ENCODE measurements around the gene ATP1A2.

The ATP1A2 gene

GRCh38 chr1:160187407-160187806 is 71.8 kb downstream of the ATP1A2 start:
- Histone ChIP-seq H3K14ac (ENCODE audit: low read length) (no peak overlapping the region), H3K36me3 (ENCODE audit: control insufficient read depth in 1 of 2, insufficient read depth in 2 of 2, low read length in 2 of 2) (no peaks in the 10 kb centered on the region), H4K91ac (ENCODE audit: low read depth, low read length) (no peak overlapping the region), H3K79me1 (ENCODE audit: low read length) (peaks cover 2% of the 10 kb centered on the region), H3K27me3 (ENCODE audit: insufficient read depth, low read length) (no peaks in the 10 kb centered on the region), H4K12ac (ENCODE audit: low read depth, low read length) (no peak overlapping the region), H2BK5ac (ENCODE audit: low read depth, low read length, poor library complexity) (no peak overlapping the region), H2BK120ac (ENCODE audit: insufficient read depth, low read length, poor library complexity) (no peak overlapping the region), H2AK5ac (ENCODE audit: low read length) (no peak overlapping the region), H4K8ac (ENCODE audit: low read depth, low read length) (no peak overlapping the region), H3K27ac (ENCODE audit: low read depth, low read length) (no peak overlapping the region), H3K4me3 (ENCODE audit: low read depth, low read length) (no peak overlapping the region), H3K9ac (ENCODE audit: low read length) (no peak overlapping the region), H2BK12ac (ENCODE audit: low read length) (no peak overlapping the region), H3K4me2 (ENCODE audit: low read length) (no peak overlapping the region), H3K79me2 (ENCODE audit: control insufficient read depth, insufficient read depth, low read length, poor library complexity) (no peaks in the 10 kb centered on the region), H3K4me1 (ENCODE audit: control insufficient read depth in 1 of 2, insufficient read depth in 2 of 2, low read length in 2 of 2) (peaks cover 6% of the 10 kb centered on the region in 2 experiments), H3K23ac (ENCODE audit: low read length) (no peak overlapping the region), H3K4ac (ENCODE audit: low read depth, low read length) (no peak overlapping the region), H3K18ac (ENCODE audit: low read length) (no peak overlapping the region), H3K9me3 (ENCODE audit: insufficient read depth, low read depth, low read length) (no peaks in the 10 kb centered on the region), H2AFZ (ENCODE audit: insufficient read depth, low read length, poor library complexity) (no peak overlapping the region)
- WGBS (ENCODE audit: extremely low coverage, insufficient coverage, insufficient read length): no CpG with 5 or more reads among the region's 7 CpGs
- no peak for DNase-seq

DNA sequence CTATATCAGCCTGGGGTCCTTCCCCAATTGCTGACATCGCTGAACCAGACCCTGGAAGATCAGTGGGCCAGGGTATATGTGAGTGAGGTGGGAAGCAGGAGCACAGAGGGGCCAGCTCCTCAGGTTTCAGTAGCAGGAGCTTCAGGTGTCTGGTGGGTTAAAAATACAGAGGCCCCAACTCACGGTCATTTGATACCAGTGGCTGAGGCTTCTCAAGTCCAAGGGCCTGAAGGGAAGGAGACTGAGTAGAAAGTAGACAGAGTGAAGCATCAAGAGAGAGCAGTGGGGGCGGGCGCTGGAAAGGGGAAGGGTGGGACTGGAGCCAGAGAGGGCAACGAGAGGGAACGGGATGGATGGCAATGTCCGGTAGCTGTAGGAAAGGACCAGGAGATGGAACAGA is 72.8 kb downstream of the ATP1A2 start:
- Histone ChIP-seq H3K9me3 (ENCODE audit: insufficient read depth, low read depth, low read length) (no peaks in the 10 kb centered on the region), H4K8ac (ENCODE audit: low read depth, low read length) (no peak overlapping the region), H3K14ac (ENCODE audit: low read length) (no peak overlapping the region), H2AK5ac (ENCODE audit: low read length) (no peak overlapping the region), H3K79me1 (ENCODE audit: low read length) (peaks cover 2% of the 10 kb centered on the region), H2BK12ac (ENCODE audit: low read length) (peak overlapping the region; percentile 7), H3K4ac (ENCODE audit: low read depth, low read length) (no peak overlapping the region), H3K9ac (ENCODE audit: low read length) (no peak overlapping the region), H3K4me3 (ENCODE audit: low read depth, low read length) (no peak overlapping the region), H3K79me2 (ENCODE audit: control insufficient read depth, insufficient read depth, low read length, poor library complexity) (no peaks in the 10 kb centered on the region), H2BK120ac (ENCODE audit: insufficient read depth, low read length, poor library complexity) (no peak overlapping the region), H4K91ac (ENCODE audit: low read depth, low read length) (no peak overlapping the region), H3K27ac (ENCODE audit: low read depth, low read length) (no peak overlapping the region), H3K27me3 (ENCODE audit: insufficient read depth, low read length) (no peaks in the 10 kb centered on the region), H3K4me1 (ENCODE audit: control insufficient read depth in 1 of 2, insufficient read depth in 2 of 2, low read length in 2 of 2) (peaks cover 7 to 8% of the 10 kb centered on the region in 2 experiments), H4K12ac (ENCODE audit: low read depth, low read length) (no peak overlapping the region), H3K23ac (ENCODE audit: low read length) (no peak overlapping the region), H2AFZ (ENCODE audit: insufficient read depth, low read length, poor library complexity) (no peak overlapping the region), H3K4me2 (ENCODE audit: low read length) (no peak overlapping the region), H3K36me3 (ENCODE audit: control insufficient read depth in 1 of 2, insufficient read depth in 2 of 2, low read length in 2 of 2) (no peaks in the 10 kb centered on the region), H2BK5ac (ENCODE audit: low read depth, low read length, poor library complexity) (no peak overlapping the region), H3K18ac (ENCODE audit: low read length) (no peak overlapping the region)
- no CpG with 5 or more reads among the region's 7 CpGs for WGBS (ENCODE audit: extremely low coverage, insufficient coverage, insufficient read length)
- DNase-seq: no peak

DNA sequence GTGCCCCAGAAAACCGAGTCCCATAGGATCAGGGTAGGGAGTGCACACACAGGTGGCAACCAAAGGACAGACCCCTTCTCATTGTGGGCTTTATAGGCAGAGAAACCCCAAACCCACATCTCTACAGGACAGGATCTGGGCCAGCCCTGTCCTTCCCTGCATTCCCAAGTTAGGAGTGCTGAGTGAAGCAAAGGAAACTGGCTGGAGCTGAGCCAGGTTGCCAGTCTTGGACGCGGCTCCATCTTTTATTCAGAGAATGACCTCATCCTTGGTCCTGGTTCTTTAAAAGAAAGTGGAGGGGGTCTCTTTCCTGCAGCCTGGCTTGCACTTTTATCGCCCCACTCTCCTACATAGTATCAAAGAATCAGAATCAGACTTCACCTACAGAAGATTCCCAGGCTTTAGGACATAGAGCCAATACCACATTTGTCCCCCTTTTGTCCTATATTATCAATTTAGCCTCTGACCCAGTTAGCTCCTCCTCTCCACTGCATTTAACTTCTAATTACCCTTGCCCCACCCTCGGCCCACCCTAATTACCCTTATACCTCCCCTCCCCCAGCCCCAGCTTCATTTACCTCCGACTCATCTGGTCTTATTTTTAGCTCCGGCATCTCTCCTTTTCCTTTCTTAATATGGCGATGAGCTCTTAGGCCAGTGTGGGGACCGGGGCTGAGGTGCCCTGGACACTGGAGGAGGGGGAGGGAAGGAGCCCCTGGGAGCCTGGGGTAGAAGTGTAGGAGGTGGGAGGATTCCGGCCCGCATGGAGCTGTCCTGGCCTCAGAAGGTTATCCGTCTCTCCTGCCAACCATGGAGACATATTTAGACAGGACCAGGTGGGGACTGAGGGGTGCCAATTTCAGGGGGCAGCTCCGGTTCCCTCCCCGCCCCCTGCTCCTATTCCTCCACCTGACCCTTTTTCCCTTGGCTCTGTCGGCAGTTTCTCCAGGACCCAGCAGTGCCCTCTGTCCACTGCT is 74.4 kb downstream of the ATP1A2 start, which contains the start of gene CASQ1:
Gene CASQ1 (plus strand): TSS at position 927 of the 977 bp plus-strand sequence. CDS start 177 bp downstream, outside the sequence.
- no peak within 1 kb of the TSS for H3K27ac ChIP-seq (ENCODE audit: low read depth, low read length)
- no peak for DNase-seq
- H4K91ac ChIP-seq (ENCODE audit: low read depth, low read length): no peak within 1 kb of the TSS
- no peaks in the 10 kb centered on the region for H3K79me2 ChIP-seq (ENCODE audit: control insufficient read depth, insufficient read depth, low read length, poor library complexity)
- no peak within 1 kb of the TSS for H3K4me2 ChIP-seq (ENCODE audit: low read length)
- peaks cover 8 to 10% of the 10 kb centered on the region in 2 experiments for H3K4me1 ChIP-seq (ENCODE audit: control insufficient read depth in 1 of 2, insufficient read depth in 2 of 2, low read length in 2 of 2)
- H4K8ac ChIP-seq (ENCODE audit: low read depth, low read length): no peak within 1 kb of the TSS
- peaks cover 0 to 7% of the 10 kb centered on the region in 2 experiments for H3K36me3 ChIP-seq (ENCODE audit: control insufficient read depth in 1 of 2, insufficient read depth in 2 of 2, low read length in 2 of 2)
- no peaks in the 10 kb centered on the region for H3K27me3 ChIP-seq (ENCODE audit: insufficient read depth, low read length)
- H3K18ac ChIP-seq (ENCODE audit: low read length): no peak within 1 kb of the TSS
- no peak within 1 kb of the TSS for H2BK120ac ChIP-seq (ENCODE audit: insufficient read depth, low read length, poor library complexity)
- H2BK5ac ChIP-seq (ENCODE audit: low read depth, low read length, poor library complexity): no peak within 1 kb of the TSS
- no peak within 1 kb of the TSS for H3K4me3 ChIP-seq (ENCODE audit: low read depth, low read length)
- no peak within 1 kb of the TSS for H4K12ac ChIP-seq (ENCODE audit: low read depth, low read length)
- WGBS (ENCODE audit: extremely low coverage, insufficient coverage, insufficient read length): no CpG with 5 or more reads among the region's 15 CpGs
- no peak within 1 kb of the TSS for H3K9ac ChIP-seq (ENCODE audit: low read length)
- H3K4ac ChIP-seq (ENCODE audit: low read depth, low read length): no peak within 1 kb of the TSS
- H3K14ac ChIP-seq (ENCODE audit: low read length): no peak within 1 kb of the TSS
- H2AK5ac ChIP-seq (ENCODE audit: low read length): no peak within 1 kb of the TSS
- peaks cover 12% of the 10 kb centered on the region for H3K9me3 ChIP-seq (ENCODE audit: insufficient read depth, low read depth, low read length)
- peaks cover 2% of the 10 kb centered on the region for H3K79me1 ChIP-seq (ENCODE audit: low read length)
- H3K23ac ChIP-seq (ENCODE audit: low read length): no peak within 1 kb of the TSS
- H2AFZ ChIP-seq (ENCODE audit: insufficient read depth, low read length, poor library complexity): no peak within 1 kb of the TSS
- H2BK12ac ChIP-seq (ENCODE audit: low read length): no peak within 1 kb of the TSS

- no peak overlapping the region for H2BK12ac ChIP-seq (ENCODE audit: low read length)
- H3K27ac ChIP-seq (ENCODE audit: low read depth, low read length): no peak overlapping the region
- H4K91ac ChIP-seq (ENCODE audit: low read depth, low read length): no peak overlapping the region
- H2BK120ac ChIP-seq (ENCODE audit: insufficient read depth, low read length, poor library complexity): no peak overlapping the region
- no peaks in the 10 kb centered on the region for H3K79me2 ChIP-seq (ENCODE audit: control insufficient read depth, insufficient read depth, low read length, poor library complexity)
- WGBS (ENCODE audit: extremely low coverage, insufficient coverage, insufficient read length): no CpG with 5 or more reads among the region's 3 CpGs
- no peak overlapping the region for H2AK5ac ChIP-seq (ENCODE audit: low read length)
- H3K79me1 ChIP-seq (ENCODE audit: low read length): peaks cover 2% of the 10 kb centered on the region
- DNase-seq: no peak
- H3K36me3 ChIP-seq (ENCODE audit: control insufficient read depth in 1 of 2, insufficient read depth in 2 of 2, low read length in 2 of 2): peaks cover 0 to 7% of the 10 kb centered on the region in 2 experiments
- no peaks in the 10 kb centered on the region for H3K27me3 ChIP-seq (ENCODE audit: insufficient read depth, low read length)
- no peak overlapping the region for H3K4me2 ChIP-seq (ENCODE audit: low read length)
- H3K4me1 ChIP-seq (ENCODE audit: control insufficient read depth in 1 of 2, insufficient read depth in 2 of 2, low read length in 2 of 2): peaks cover 8 to 10% of the 10 kb centered on the region in 2 experiments
- H3K23ac ChIP-seq (ENCODE audit: low read length): no peak overlapping the region
- no peak overlapping the region for H3K4me3 ChIP-seq (ENCODE audit: low read depth, low read length)
- no peak overlapping the region for H2AFZ ChIP-seq (ENCODE audit: insufficient read depth, low read length, poor library complexity)
- no peak overlapping the region for H3K14ac ChIP-seq (ENCODE audit: low read length)
- H3K4ac ChIP-seq (ENCODE audit: low read depth, low read length): no peak overlapping the region
- peaks cover 12% of the 10 kb centered on the region for H3K9me3 ChIP-seq (ENCODE audit: insufficient read depth, low read depth, low read length)
- peak overlapping the region; percentile 51 for H3K9ac ChIP-seq (ENCODE audit: low read length)
- no peak overlapping the region for H4K12ac ChIP-seq (ENCODE audit: low read depth, low read length)
- no peak overlapping the region for H4K8ac ChIP-seq (ENCODE audit: low read depth, low read length)
- no peak overlapping the region for H2BK5ac ChIP-seq (ENCODE audit: low read depth, low read length, poor library complexity)
- no peak overlapping the region for H3K18ac ChIP-seq (ENCODE audit: low read length)
Measured at GRCh38 chr1:160191756-160192155, 76.2 kb downstream of the ATP1A2 start.

All from trophoblast cell (in vitro differentiated cells and primary cell).